IPS DF 6.9 (cell line): ENCODE data around the gene ZBTB7A.

ENCODE experiments used
- DNase-seq: peaks from one replicate; pipeline ENCODE4 v3.0.0-alpha.2; 2013; ENCODE audit warnings: low read depth, low spot score
- H3K27ac ChIP-seq: one replicate; pipeline ENCODE4 v1.5.1; 2013; ENCODE audit warnings: low read length, control low read depth
- H3K27me3 ChIP-seq: 2 replicates; pipeline ENCODE4 v1.6.1; 2013; ENCODE audit warnings: mild to moderate bottlenecking, low read length; ENCODE audit not compliant: control insufficient read depth, insufficient read depth
- H3K36me3 ChIP-seq: 2 replicates; pipeline ENCODE4 v1.6.1; 2013; ENCODE audit warnings: low read length; ENCODE audit not compliant: control insufficient read depth, insufficient read depth
- H3K4me1 ChIP-seq: 2 replicates; pipeline ENCODE4 v1.6.1; 2013; ENCODE audit warnings: low read length; ENCODE audit not compliant: control insufficient read depth, insufficient read depth
- H3K4me3 ChIP-seq: 2 replicates; pipeline ENCODE4 v1.5.1; 2013; ENCODE audit warnings: mild to moderate bottlenecking, low read length
- H3K9me3 ChIP-seq: 2 replicates; pipeline ENCODE4 v1.6.1; 2013; ENCODE audit warnings: low read length, inconsistent platforms; ENCODE audit not compliant: control insufficient read depth, insufficient read depth
- WGBS: extraction: QIAGEN DNeasy Blood & Tissue Kit; methylation state at CpG from one replicate; pipeline ENCODE4 v1.1.7; 2013; ENCODE audit warnings: mixed read lengths, missing lambda C conversion rate; ENCODE audit not compliant: insufficient read length, insufficient coverage; 5-methylcytosine and 5-hydroxymethylcytosine counted together

The ZBTB7A gene

DNA sequence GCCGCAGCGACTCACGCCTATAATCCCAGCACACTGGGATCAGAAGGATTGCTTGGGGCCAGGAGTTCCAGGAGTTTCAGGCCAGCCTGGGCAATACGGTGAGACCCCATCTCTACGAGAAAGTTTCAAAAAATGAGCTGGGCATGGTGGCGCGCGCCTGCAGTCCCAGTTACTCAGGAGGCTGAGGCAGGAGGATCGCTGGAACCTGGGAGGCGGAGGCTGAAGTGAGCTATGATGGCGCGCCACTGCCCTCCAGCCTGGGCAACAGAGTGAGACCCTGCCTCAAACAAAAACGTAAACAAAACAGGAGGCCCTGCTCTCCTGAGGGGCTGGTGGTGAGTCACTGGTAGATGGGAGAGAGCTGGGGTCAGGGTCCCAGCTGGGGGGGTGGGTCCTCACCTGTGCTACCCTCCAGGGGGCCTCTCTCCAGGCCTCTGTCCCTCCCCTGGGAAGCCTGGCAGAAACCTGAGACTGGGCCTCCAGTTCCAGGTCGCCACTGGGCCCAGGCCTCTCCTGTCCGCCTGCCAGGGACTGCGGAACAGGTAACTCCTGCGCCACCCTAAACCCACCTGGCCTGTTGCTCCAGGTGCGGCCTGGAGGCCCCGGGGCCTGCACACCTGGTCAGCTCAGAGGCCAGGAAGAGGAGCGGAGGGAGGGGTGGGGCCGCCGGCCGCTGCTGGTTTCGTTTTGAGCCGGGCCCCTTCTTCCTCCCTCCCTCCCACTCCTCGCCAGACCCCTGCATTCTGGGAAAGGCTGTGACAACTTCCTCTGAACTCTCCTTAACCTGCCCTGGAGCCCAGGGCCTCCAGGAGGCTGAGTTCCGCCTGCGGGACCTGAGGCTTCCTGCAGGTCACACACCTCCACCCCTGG, 17.2 kb upstream of the ZBTB7A start:
- WGBS = no CpG with 5 or more reads among the region's 28 CpGs
- H3K27ac ChIP-seq = no peak overlapping the region
- no peak for DNase-seq
- no peak overlapping the region; the same call in 1 of the 2 replicates for H3K4me3 ChIP-seq
- no peaks in the 10 kb centered on the region; the same call in 1 of the 2 replicates for H3K36me3 ChIP-seq
- H3K27me3 ChIP-seq = no peaks in the 10 kb centered on the region
- 0 out of 2 replicates have a peak, but pooled peaks cover 2% of the 10 kb centered on the region for H3K4me1 ChIP-seq
- no peaks in the 10 kb centered on the region for H3K9me3 ChIP-seq

DNA sequence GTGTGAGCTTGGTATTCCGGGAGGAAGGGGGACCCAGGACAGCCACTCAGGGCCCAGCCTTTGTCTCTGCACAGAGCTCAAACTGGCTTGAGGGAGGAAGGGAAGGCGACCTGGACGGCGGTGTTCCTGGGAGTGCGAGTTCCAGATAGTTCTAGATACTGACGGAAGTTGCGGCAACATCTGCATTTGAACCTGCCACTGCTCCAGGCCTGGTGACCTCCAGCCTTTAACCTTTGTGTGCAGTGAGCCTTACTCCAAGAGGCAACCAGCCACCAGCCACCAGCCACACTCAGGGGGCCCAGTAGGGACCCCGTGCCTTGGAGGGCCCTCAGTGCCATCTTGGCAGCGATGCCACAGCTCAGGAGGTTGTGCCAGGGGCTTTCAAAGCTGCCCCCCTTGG, 15.5 kb upstream of the ZBTB7A start:
- H3K9me3 ChIP-seq = no peaks in the 10 kb centered on the region
- DNase-seq = no peak
- H3K27ac ChIP-seq = no peak overlapping the region
- no CpG with 5 or more reads among the region's 9 CpGs for WGBS
- no peak overlapping the region for H3K4me3 ChIP-seq
- no peaks in the 10 kb centered on the region; the same call in 1 of the 2 replicates for H3K36me3 ChIP-seq
- peaks cover 7% of the 10 kb centered on the region; the same call in 1 of the 2 replicates for H3K4me1 ChIP-seq
- no peaks in the 10 kb centered on the region for H3K27me3 ChIP-seq

DNA sequence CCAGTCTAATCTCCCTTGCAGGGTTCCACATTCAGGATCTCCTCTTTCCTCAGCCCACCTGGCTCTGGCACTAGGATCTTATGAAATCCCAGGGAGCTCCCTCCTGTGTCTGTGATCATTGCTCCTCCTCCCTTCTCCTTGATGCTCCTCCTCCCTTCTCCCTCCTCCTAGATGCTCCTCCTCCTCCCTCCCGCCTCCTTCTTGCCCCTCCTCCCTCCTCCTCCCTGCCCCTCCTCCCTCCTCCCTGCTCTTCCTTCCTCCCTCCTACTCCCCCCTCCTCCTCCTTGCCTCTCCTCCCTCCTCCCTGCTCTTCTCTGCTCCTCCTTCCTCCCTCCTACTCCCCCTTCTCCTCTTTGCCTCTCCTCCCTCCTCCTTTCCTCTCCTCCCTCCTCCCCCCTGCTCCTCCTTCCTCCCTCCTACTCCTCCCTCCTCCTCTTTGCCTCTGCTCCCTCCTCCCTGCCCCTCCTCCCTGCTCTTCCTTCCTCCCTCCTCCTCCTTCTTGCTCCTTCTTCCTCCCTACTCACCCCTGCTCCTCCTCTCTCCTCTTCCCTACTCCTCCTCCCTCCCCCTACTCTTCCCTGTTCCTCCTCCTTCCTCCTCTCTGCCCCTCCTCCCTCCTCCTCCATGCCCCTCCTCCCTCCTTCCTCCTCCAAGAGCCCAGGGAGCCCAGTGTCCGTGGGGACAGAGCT, 14.9 kb upstream of the ZBTB7A start:
- no peak overlapping the region for H3K27ac ChIP-seq
- peaks cover 7% of the 10 kb centered on the region; the same call in 1 of the 2 replicates for H3K4me1 ChIP-seq
- no peaks in the 10 kb centered on the region for H3K9me3 ChIP-seq
- H3K36me3 ChIP-seq = no peaks in the 10 kb centered on the region; the same call in 1 of the 2 replicates
- H3K27me3 ChIP-seq = no peaks in the 10 kb centered on the region
- WGBS = no CpG with 5 or more reads among the region's 2 CpGs
- no peak overlapping the region for H3K4me3 ChIP-seq
- DNase-seq = no peak

GRCh38 chr19:4080473-4080872, 13.8 kb upstream of the ZBTB7A start:
- WGBS = no CpG with 5 or more reads among the region's 6 CpGs
- Histone ChIP-seq H3K27ac (no peak overlapping the region), H3K9me3 (no peaks in the 10 kb centered on the region), H3K36me3 (no peaks in the 10 kb centered on the region; the same call in 1 of the 2 replicates), H3K4me3 (no peak overlapping the region), H3K4me1 (peaks cover 7% of the 10 kb centered on the region; the same call in 1 of the 2 replicates), H3K27me3 (no peaks in the 10 kb centered on the region)
- DNase-seq = no peak

GRCh38 chr19:4077800-4078684, 11.3 kb upstream of the ZBTB7A start:
- no CpG with 5 or more reads among the region's 33 CpGs for WGBS
- Histone ChIP-seq H3K36me3 (no peaks in the 10 kb centered on the region), H3K4me3 (no peak overlapping the region), H3K9me3 (no peaks in the 10 kb centered on the region), H3K4me1 (peaks cover 5% of the 10 kb centered on the region; the same call in 1 of the 2 replicates), H3K27me3 (no peaks in the 10 kb centered on the region), H3K27ac (no peak overlapping the region)
- no peak for DNase-seq

- no peaks in the 10 kb centered on the region for H3K9me3 ChIP-seq
- no CpG with 5 or more reads among the region's 3 CpGs for WGBS
- H3K4me1 ChIP-seq = peaks cover 5% of the 10 kb centered on the region; the same call in 1 of the 2 replicates
- no peaks in the 10 kb centered on the region for H3K27me3 ChIP-seq
- H3K27ac ChIP-seq = no peak overlapping the region
- H3K36me3 ChIP-seq = no peaks in the 10 kb centered on the region
- H3K4me3 ChIP-seq = no peak overlapping the region
- no peak for DNase-seq
These were observed 10.3 kb upstream of the ZBTB7A start for GRCh38 chr19:4077007-4077374.

DNA sequence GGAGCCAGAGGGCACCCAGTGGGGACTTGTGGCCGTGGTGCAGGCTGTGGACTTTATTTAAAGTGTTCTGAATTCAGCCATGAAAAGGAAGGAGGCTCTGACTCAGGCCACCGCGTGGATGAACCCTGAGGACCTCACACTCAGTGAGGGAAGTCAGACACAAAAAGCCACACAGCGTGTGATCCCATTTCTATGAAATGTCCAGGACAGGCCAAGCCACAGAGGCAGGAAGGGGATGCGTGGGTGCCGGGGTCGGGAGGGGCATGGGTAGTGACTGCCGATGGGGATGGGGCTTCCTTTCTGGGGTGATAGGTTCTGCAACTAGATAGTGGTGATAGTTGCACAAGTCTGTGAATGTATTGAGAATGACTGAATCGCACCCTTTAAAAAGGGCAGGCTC, 8.7 kb upstream of the ZBTB7A start:
- no peak overlapping the region for H3K27ac ChIP-seq
- no peaks in the 10 kb centered on the region for H3K36me3 ChIP-seq
- no peak overlapping the region for H3K4me3 ChIP-seq
- DNase-seq = no peak
- no peaks in the 10 kb centered on the region for H3K9me3 ChIP-seq
- H3K4me1 ChIP-seq = peaks cover 5% of the 10 kb centered on the region; the same call in 1 of the 2 replicates
- WGBS = no CpG with 5 or more reads among the region's 9 CpGs
- no peaks in the 10 kb centered on the region for H3K27me3 ChIP-seq

DNA sequence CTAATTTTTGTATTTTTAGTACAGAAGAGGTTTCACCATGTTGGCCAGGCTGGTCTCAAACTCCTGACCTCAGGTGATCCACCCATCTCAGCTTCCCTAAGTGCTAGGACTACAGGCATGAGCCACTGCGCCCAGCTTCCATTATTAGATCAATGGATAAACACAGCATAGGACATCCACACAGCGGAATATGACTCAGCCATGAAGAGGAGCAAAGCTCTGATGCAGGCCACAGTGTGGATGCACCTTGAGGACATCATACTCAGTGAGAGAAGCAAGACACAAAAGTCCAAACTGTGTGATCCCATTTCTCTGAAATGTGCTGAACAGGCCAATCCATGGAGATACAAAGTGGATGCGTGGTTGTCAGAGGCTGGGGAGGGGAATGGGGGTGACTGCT, 4.9 kb upstream of the ZBTB7A start:
- Histone ChIP-seq H3K4me1 (no peaks in the 10 kb centered on the region), H3K27ac (no peak overlapping the region), H3K4me3 (no peak overlapping the region), H3K27me3 (peaks cover 10% of the 10 kb centered on the region), H3K9me3 (no peaks in the 10 kb centered on the region), H3K36me3 (no peaks in the 10 kb centered on the region)
- WGBS = no CpG with 5 or more reads among the region's 3 CpGs
- no peak for DNase-seq

GRCh38 chr19:4069331-4069959, 2.7 kb upstream of the ZBTB7A start:
- H3K9me3 ChIP-seq = no peaks in the 10 kb centered on the region
- no peak for DNase-seq
- H3K27ac ChIP-seq = no peak overlapping the region
- H3K4me1 ChIP-seq = no peaks in the 10 kb centered on the region
- peaks cover 10% of the 10 kb centered on the region for H3K27me3 ChIP-seq
- H3K36me3 ChIP-seq = no peaks in the 10 kb centered on the region
- H3K4me3 ChIP-seq = no peak overlapping the region
- WGBS = no CpG with 5 or more reads among the region's 12 CpGs
